ENCODE data around the gene SSR1. TPM values are rescaled to one million over a fixed set of nuclear protein-coding genes. Genes with fewer than 3 reads are reported as not detected.

The SSR1 gene
- polyA plus RNA-seq, 1 donor from 2014 or later: 53.0 TPM

DNA sequence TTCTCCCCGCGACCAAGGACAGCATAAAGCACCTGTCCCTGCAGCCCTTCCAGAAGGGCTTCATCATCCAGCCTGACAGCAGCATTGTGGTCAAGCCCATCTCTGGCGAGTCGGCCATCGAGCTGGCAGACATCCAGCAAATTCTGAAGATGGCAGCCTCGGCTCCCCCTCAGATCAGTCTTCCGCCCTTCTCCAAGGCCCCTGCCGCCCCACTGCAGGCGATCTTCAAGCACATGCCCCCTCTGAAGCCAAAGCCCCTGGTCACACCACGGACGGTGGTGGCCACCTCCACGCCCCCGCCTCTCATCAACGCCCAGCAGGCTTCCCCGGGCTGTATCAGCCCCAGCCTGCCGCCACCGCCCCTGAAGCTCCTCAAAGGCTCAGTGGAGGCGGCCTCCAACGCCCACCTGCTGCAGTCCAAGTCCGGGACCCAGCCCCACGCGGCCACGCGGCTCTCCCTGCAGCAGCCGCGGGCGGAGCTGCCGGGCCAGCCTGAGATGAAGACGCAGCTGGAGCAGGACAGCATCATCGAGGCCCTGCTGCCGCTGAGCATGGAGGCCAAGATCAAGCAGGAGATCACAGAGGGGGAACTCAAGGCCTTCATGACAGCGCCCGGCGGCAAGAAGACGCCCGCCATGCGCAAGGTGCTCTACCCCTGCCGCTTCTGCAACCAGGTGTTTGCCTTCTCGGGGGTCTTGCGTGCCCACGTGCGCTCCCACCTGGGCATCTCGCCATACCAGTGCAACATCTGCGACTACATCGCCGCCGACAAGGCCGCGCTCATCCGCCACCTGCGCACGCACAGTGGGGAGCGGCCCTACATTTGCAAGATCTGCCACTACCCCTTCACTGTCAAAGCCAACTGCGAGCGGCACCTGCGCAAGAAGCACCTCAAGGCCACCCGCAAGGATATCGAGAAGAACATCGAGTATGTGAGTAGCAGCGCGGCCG lies 83.3 kb downstream of the SSR1 start:
- Histone ChIP-seq H4K20me1 (ENCODE audit: insufficient read depth) (no peaks in the 10 kb centered on the region), H3K4me3 (ENCODE audit: low read length) (no peak overlapping the region), H3K9me3 (ENCODE audit: low read length) (no peaks in the 10 kb centered on the region), H3K9me2 (ENCODE audit: insufficient read depth, low read length) (no peaks in the 10 kb centered on the region), H3K27me3 (ENCODE audit: insufficient read depth, low read depth, low read length) (no peaks in the 10 kb centered on the region), H3K79me2 (replicated peaks; ENCODE audit: insufficient read depth, low read length) (no peaks in the 10 kb centered on the region), H3K4me2 (ENCODE audit: low read length) (no peak overlapping the region), H2AFZ (ENCODE audit: low read depth, low read length) (no peak overlapping the region), H3K36me3 (ENCODE audit: insufficient read depth, low read length) (no peaks in the 10 kb centered on the region), H3K27ac (ENCODE audit: low read length) (no peak overlapping the region), H3K9ac (ENCODE audit: low read length) (no peak overlapping the region), H3F3A (ENCODE audit: insufficient read depth, low read length, poor library complexity, severe bottlenecking) (no peaks in the 10 kb centered on the region)
- TF ChIP-seq EZH2 (IDR thresholded peaks at IDR 0.05; ENCODE audit: borderline replicate concordance, insufficient read depth, low read length, poor library complexity, severe bottlenecking) (no peak), SMC3 (conservative IDR thresholded peaks at IDR 0.05; ENCODE audit: poor library complexity) (no peak), POLR2AphosphoS5 (IDR thresholded peaks at IDR 0.05) (no peak), MXI1 (conservative IDR thresholded peaks at IDR 0.05; ENCODE audit: poor library complexity, severe bottlenecking) (no peak), EP300 (conservative IDR thresholded peaks at IDR 0.05; ENCODE audit: poor library complexity, severe bottlenecking) (no peak), TAF1 (IDR thresholded peaks at IDR 0.05; ENCODE audit: low read depth) (no peak), RAD21 (conservative IDR thresholded peaks at IDR 0.05) (no peak)
- TF ChIP-seq, protein P1, sequence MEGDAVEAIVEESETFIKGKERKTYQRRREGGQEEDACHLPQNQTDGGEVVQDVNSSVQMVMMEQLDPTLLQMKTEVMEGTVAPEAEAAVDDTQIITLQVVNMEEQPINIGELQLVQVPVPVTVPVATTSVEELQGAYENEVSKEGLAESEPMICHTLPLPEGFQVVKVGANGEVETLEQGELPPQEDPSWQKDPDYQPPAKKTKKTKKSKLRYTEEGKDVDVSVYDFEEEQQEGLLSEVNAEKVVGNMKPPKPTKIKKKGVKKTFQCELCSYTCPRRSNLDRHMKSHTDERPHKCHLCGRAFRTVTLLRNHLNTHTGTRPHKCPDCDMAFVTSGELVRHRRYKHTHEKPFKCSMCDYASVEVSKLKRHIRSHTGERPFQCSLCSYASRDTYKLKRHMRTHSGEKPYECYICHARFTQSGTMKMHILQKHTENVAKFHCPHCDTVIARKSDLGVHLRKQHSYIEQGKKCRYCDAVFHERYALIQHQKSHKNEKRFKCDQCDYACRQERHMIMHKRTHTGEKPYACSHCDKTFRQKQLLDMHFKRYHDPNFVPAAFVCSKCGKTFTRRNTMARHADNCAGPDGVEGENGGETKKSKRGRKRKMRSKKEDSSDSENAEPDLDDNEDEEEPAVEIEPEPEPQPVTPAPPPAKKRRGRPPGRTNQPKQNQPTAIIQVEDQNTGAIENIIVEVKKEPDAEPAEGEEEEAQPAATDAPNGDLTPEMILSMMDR (IDR thresholded peaks at IDR 0.05; ENCODE audit: poor library complexity, severe bottlenecking): no peak
- TF ChIP-seq, protein P2, sequence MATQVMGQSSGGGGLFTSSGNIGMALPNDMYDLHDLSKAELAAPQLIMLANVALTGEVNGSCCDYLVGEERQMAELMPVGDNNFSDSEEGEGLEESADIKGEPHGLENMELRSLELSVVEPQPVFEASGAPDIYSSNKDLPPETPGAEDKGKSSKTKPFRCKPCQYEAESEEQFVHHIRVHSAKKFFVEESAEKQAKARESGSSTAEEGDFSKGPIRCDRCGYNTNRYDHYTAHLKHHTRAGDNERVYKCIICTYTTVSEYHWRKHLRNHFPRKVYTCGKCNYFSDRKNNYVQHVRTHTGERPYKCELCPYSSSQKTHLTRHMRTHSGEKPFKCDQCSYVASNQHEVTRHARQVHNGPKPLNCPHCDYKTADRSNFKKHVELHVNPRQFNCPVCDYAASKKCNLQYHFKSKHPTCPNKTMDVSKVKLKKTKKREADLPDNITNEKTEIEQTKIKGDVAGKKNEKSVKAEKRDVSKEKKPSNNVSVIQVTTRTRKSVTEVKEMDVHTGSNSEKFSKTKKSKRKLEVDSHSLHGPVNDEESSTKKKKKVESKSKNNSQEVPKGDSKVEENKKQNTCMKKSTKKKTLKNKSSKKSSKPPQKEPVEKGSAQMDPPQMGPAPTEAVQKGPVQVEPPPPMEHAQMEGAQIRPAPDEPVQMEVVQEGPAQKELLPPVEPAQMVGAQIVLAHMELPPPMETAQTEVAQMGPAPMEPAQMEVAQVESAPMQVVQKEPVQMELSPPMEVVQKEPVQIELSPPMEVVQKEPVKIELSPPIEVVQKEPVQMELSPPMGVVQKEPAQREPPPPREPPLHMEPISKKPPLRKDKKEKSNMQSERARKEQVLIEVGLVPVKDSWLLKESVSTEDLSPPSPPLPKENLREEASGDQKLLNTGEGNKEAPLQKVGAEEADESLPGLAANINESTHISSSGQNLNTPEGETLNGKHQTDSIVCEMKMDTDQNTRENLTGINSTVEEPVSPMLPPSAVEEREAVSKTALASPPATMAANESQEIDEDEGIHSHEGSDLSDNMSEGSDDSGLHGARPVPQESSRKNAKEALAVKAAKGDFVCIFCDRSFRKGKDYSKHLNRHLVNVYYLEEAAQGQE (IDR thresholded peaks at IDR 0.05; ENCODE audit: borderline replicate concordance): no peak

DNA sequence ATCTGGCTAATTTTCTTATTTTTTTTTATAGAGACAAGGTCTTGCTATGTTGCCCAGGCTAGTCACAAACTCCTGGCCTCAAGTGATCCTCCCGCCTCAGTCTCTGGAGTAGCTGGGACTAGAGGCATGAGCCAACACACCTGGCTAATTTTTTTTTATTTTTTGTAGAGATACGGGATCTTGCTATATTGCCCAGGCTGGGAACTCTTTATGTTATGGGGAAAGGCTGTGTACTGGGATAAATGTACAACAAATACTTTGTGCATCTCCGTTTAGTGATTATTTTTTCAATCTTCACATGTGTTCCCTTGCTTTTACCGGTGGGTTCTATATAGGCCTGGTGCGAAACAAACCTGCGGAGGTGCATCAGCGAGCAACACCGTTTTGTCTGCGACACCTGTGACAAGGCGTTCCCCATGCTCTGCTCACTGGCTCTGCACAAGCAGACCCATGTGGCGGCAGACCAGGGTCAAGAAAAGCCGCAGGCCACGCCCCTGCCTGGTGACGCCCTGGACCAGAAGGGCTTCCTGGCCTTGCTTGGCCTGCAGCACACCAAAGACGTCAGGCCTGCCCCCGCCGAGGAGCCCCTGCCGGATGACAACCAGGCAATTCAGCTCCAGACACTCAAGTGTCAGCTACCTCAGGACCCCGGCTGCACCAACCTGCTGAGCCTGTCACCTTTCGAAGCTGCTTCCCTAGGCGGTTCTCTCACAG lies 84.2 kb downstream of the SSR1 start:
- H3K4me2 ChIP-seq (ENCODE audit: low read length): no peak overlapping the region
- no peaks in the 10 kb centered on the region for H4K20me1 ChIP-seq (ENCODE audit: insufficient read depth)
- H3K79me2 ChIP-seq (replicated peaks; ENCODE audit: insufficient read depth, low read length): no peaks in the 10 kb centered on the region
- H3K4me3 ChIP-seq (ENCODE audit: low read length): no peak overlapping the region
- H3K9me2 ChIP-seq (ENCODE audit: insufficient read depth, low read length): no peaks in the 10 kb centered on the region
- no peak for TF ChIP-seq EP300 (conservative IDR thresholded peaks at IDR 0.05; ENCODE audit: poor library complexity, severe bottlenecking)
- TF ChIP-seq POLR2AphosphoS5 (IDR thresholded peaks at IDR 0.05): no peak
- TF ChIP-seq, protein P2 (IDR thresholded peaks at IDR 0.05; ENCODE audit: borderline replicate concordance): no peak
- TF ChIP-seq SMC3 (conservative IDR thresholded peaks at IDR 0.05; ENCODE audit: poor library complexity): no peak
- no peak for TF ChIP-seq EZH2 (IDR thresholded peaks at IDR 0.05; ENCODE audit: borderline replicate concordance, insufficient read depth, low read length, poor library complexity, severe bottlenecking)
- no peak for TF ChIP-seq TAF1 (IDR thresholded peaks at IDR 0.05; ENCODE audit: low read depth)
- no peak for TF ChIP-seq MXI1 (conservative IDR thresholded peaks at IDR 0.05; ENCODE audit: poor library complexity, severe bottlenecking)
- TF ChIP-seq, protein P1 (IDR thresholded peaks at IDR 0.05; ENCODE audit: poor library complexity, severe bottlenecking): no peak
- no peak for TF ChIP-seq RAD21 (conservative IDR thresholded peaks at IDR 0.05)
- H2AFZ ChIP-seq (ENCODE audit: low read depth, low read length): no peak overlapping the region
- H3K9ac ChIP-seq (ENCODE audit: low read length): no peak overlapping the region
- no peaks in the 10 kb centered on the region for H3K9me3 ChIP-seq (ENCODE audit: low read length)
- H3F3A ChIP-seq (ENCODE audit: insufficient read depth, low read length, poor library complexity, severe bottlenecking): no peaks in the 10 kb centered on the region
- H3K36me3 ChIP-seq (ENCODE audit: insufficient read depth, low read length): no peaks in the 10 kb centered on the region
- H3K27me3 ChIP-seq (ENCODE audit: insufficient read depth, low read depth, low read length): no peaks in the 10 kb centered on the region
- no peak overlapping the region for H3K27ac ChIP-seq (ENCODE audit: low read length)

Data from neural cell (in vitro differentiated cells).